ENCODE measurements around the gene LIMS1.
"Not testable (repeated sequence)": the region's sequence is repeated elsewhere in the genome, so short reads cannot be mapped to it uniquely, and the experiment has no call there.

Gene LIMS1, protein sequence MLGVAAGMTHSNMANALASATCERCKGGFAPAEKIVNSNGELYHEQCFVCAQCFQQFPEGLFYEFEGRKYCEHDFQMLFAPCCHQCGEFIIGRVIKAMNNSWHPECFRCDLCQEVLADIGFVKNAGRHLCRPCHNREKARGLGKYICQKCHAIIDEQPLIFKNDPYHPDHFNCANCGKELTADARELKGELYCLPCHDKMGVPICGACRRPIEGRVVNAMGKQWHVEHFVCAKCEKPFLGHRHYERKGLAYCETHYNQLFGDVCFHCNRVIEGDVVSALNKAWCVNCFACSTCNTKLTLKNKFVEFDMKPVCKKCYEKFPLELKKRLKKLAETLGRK

DNA sequence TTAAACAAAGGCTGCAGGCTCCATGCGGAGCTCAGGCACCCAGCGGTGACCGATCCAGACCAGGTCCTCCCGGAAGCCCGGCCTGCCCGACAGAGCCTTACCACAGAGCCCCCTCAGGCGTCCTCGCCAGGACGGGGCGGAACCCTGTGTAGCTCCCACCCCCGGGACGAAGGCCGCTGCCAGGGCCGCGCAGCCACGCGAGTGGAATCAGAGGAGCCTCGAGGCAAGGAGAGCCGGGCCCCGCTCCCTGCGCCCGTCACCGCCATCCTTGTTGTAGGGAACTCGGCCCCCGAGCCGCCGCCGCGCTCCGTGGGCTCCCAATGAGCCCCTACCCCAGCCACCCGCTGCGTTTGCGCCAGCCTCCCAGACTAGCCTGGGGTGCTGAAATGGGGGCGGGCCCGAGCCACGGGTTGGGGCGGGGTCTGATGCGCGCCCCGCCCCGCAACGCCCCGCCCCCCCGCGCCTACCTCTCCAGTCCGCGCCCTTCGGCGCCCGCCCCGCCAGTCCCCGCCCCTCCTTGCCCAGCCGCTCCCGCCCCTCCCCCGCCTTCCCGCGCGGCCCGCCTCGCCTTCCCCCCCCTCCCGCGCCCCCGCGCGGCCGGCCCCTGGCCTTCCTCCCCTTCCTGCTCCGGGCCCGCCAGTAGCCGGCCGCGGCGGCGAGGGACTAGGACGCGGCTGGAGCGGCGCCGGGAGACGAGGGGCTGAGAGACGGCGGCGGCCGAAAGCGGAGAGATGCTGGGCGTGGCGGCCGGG, at the start of gene LIMS1:
Gene LIMS1, plus strand, starts transcription at position 639 of the 752 bp plus-strand sequence. Its CDS starts 93 bp downstream, at position 732.
- DNase-seq = peak; percentile 98

- no peak for DNase-seq
These were observed 49.0 kb upstream of the LIMS1 start for GRCh38 chr2:108485253-108485652.

DNA sequence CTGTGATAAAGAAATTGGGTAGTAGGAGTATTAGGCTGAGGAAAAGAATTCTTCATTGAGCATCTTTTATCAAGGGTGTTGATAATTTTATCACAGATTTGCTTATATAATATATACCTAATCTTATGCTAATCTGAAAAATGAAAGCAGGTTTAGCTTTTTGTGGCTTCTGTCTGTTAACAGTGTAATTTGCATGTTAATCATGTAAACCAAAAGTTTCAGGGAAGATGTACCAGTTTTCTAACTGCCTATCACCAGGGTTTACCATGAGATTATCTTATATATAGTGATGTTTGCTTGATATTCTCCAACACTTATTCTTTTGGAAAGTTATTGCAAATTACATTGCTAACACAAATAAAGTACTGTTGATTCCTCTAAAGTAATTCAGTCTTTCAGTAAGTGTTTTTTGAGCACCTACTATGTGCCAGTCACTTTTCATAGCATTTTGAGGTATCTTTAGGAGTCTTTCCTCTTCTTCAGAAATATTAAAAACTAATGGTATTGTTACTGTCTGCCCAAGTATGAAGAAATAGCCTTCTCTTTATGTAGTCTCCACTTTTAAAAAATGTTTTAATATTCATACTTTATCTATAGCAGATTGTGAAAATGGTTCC, 43.7 kb upstream of the LIMS1 start:
- DNase-seq = no peak

DNA sequence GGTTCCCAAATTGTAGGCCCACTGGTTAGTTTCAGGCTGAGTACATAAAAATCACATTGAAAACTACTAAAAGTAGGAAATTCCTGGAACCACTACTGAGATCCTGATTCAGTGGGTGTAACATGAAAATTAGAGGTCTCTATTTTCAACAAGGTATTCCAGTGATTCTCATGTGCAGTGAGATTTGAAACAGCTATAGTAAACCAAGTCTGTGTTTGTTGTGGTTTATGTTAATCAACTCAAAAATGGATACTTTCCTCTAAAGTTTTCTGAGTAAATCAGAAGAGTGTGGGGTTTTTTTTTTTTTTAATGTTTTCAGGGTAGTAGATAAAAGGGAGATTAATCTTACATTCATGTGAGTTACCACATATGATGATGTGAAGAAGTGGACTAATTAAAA, 42.4 kb upstream of the LIMS1 start:
- no peak for DNase-seq

- DNase-seq = no peak
These were observed 41.9 kb upstream of the LIMS1 start for GRCh38 chr2:108492364-108492763.

GRCh38 chr2:108496167-108496566, 38.1 kb upstream of the LIMS1 start:
- not testable (repeated sequence) for DNase-seq

DNA sequence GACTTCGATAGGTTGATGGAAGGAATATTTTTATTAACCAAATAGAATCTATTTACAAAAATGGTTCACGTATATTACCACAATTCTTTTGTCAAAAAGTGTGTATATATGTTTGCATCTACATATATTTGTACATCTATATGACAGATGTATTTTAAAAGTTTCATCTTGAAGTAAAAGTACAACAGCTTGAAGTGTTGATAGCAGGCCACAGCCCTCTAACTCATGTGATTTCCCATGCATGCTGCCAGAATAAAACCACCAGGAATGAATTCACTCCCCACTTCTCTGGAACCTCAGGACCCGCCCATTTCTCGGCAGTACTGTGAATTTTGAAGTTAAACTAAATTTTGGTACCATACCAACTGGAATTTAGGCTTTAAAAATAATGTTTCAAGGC, 26.6 kb upstream of the LIMS1 start:
- DNase-seq = not testable (repeated sequence)

GRCh38 chr2:108512431-108512830, 21.8 kb upstream of the LIMS1 start:
- not testable (repeated sequence) for DNase-seq

GRCh38 chr2:108514478-108514877, 19.8 kb upstream of the LIMS1 start:
- DNase-seq = not testable (repeated sequence)

DNA sequence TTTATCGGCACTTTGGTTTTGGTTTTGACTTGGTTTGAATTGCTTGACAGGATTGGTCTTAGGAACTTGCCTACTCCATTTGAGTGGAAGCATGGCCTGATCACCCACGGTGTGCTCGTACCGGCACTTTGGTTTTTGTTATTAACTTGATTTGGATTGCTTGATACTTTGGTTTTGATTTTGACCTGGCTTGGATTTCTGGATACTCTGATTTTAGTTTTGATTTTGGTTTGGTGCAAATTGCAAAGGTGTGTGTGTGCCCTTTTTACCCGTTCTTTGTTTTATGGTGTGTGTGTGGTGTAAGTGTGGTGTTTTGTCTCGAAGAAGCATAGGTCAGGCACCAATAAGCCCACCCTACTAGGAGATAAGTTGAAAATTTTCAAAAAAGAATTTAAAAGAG, 9.6 kb upstream of the LIMS1 start:
- DNase-seq = not testable (repeated sequence)

DNA sequence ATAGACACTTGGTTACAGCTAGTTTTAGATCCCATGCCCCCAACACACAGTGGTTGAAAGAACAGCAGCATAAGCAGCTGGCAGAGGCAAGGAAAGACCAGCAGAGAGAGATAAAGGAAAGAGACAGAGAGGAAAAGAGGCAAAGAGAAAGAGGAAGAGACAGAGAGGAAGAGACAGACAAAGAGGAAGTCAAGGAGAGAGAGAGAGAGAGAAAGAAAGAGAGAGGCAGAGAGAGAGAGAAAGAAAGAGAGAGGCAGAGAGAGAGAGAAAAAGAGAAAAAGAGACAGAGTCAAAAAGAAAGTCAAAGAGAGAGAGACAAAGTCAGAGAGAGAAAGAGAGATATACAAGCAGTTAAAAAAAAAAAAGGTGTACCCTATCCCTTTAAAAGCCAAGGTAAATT, 9.0 kb upstream of the LIMS1 start:
- DNase-seq = not testable (repeated sequence)

- DNase-seq = no peak
These were observed 2.6 kb upstream of the LIMS1 start for GRCh38 chr2:108531674-108532055.

GRCh38 chr2:108534584-108535356, 500 bp downstream of the LIMS1 start:
- DNase-seq = peak; percentile 82

DNA sequence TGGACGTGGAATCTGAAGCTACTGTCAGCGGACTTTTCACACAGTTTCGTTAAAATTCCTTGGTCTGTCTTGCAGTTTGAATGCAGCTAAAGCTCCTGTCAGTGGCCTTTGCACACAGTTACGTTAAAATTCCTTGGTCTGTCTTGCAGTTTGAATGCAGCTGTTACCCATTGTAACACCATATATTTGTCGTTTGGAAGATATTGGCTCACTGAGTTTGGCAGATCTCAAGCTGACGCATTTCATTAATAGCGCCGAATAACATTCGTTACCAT, 1.0 kb downstream of the LIMS1 start:
- DNase-seq = no peak

DNA sequence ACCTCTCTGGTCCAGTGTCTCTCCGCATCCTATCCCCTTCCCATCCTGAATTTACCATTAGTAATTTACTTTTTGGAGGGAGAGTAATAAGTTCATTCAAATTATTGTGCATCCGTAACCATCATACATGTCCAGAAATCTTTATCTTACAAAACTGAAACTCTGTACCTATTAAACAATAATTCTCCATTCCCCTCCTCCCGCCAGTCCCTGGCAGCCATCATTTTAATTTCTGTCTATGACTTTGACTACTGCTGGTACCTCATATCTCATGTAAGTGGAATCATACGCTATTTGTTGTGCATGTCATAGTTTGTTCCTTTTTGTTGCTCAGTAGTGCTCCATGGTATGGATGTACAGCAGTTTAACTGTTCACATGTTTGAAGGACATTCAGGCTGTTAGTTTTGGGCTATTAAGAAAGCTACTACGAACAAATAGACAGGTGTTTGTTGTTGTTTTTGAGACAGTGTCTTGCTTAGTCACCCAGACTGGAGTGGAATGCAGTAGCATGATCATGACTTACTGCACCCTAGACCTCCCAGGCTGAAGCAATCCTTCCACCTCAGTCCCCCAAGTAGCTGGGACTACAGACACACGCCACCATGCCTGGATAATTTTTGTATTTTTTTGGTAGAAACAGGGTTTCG, 2.0 kb downstream of the LIMS1 start:
- peak; percentile 11 for DNase-seq

- DNase-seq = no peak
These were observed 2.6 kb downstream of the LIMS1 start for GRCh38 chr2:108536911-108537310.

DNA sequence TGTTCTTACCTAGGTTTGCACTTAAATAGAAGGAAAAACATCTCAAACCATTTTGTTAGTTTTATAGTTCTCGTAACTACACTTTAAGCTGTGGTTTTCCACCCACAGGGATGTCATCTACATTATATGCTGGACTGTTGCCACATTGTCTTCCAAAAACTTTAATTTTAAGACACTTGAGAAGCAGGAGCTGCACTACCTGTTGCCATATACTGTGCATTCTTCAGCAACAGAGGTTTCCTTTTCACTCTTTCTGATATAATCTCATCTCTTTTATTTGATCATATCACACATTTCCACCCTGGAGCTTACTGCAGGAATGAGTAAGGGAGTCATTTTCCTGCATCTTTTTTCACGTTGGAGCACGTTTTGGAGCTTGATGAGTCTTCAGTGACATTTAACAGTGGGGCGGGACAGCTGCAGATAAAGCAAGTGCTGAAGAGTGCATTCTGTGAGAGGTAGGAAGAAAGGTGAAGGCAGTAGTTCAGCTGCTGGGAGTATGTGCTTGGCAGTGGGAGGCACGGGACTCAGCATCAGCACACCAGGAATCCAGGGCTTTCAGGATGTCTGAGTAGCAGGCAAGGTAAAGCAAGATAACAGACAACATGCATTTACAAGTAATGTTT, 3.8 kb downstream of the LIMS1 start:
- no peak for DNase-seq

GRCh38 chr2:108541451-108541850, 7.2 kb downstream of the LIMS1 start:
- DNase-seq = no peak

DNA sequence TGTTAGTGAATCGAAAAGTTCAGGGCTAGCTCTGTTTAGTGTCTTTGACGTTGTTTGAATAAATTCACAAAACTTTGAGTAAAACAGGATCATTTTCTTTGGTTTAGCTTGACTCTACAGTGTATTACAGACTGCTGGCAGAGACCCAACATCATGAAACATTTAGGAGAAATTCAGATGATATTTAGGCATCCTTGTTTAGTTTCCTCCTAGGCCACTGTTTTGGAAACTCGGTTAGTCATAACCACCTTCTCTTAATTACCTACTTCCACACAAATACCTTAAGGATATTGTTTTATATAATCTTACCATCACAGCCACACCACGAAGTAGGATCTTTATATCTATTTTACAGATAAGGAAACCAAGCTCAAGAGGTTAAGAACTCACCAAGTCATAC, 7.8 kb downstream of the LIMS1 start:
- no peak for DNase-seq

DNA sequence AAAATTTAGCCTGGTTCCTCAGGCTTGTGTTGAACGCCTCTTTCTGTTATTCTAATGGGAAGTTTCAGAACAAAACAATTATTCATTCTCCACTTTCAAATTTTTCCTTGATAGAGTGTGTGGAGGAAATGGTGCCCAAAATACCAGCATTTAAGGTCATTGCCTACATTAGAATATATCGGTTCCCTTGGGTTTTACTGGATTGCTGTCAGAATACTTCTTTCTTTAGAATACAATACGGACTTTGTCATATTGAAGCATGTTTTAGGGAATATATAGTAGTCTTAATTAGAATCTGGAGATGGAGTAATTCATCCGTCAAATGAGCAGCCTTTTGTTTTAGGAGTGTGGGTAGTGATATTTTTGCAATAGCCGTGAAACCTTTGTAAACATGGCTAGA, 13.3 kb downstream of the LIMS1 start:
- DNase-seq = no peak

- no peak for DNase-seq
These were observed 14.1 kb downstream of the LIMS1 start for GRCh38 chr2:108548208-108549003.

DNA sequence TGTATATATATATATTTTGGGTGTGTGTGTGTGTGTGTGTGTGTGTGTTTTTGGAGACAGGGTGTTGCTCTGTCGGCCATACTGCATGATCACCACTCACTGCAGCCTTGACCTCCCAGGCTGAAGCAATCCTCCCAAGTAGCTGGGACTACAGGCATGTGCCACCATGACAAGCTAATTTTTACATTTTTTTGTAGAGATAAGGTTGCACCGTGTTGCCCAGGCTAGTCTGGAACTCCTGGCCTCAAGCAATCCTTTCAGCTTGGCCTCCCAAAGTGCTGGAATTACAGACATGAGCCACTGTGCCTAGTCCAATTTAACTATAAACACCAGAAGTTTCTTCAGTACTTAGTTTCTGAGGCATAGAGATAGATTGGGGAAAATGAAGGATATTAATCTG, 18.3 kb downstream of the LIMS1 start:
- no peak for DNase-seq

Data from DMS53 (cell line).